ENCODE data around the gene CYP4F11.
"Not testable (repeated sequence)": the region's sequence is repeated elsewhere in the genome, so short reads cannot be mapped to it uniquely, and the experiment has no call there.

CYP4F11 gene

GRCh38 chr19:15934332-15935078 is at the start of gene CYP4F11:
CYP4F11 (minus strand) TSS chr19:15934529; CDS start chr19:15934408, 121 bp downstream.
- DNase-seq (ENCODE audit: low spot score): peak; percentile 42

DNA sequence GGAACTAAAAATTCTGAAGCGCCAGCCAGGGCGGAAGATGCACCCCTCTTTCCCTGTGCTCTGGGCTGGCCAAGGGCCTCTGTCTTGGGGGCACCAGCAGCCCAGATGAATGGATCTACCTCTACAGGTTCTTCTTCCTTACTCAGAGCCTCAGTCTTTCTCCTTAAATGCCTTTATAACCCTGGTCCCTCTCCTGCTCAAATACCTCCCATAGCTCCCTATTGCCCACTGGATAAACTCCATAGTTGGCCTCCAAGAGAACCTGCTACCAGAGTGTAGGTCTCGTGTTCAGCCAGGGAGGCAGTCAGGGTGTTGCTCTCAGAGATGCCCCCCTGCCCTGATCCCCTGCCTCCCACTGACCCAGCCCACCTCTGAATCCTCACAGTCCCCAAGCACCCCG is 45.0 kb upstream of the CYP4F11 start:
- no peak for DNase-seq (ENCODE audit: low spot score)

- DNase-seq (ENCODE audit: low spot score): no peak
Measured at GRCh38 chr19:15977690-15978089, 43.4 kb upstream of the CYP4F11 start.

DNA sequence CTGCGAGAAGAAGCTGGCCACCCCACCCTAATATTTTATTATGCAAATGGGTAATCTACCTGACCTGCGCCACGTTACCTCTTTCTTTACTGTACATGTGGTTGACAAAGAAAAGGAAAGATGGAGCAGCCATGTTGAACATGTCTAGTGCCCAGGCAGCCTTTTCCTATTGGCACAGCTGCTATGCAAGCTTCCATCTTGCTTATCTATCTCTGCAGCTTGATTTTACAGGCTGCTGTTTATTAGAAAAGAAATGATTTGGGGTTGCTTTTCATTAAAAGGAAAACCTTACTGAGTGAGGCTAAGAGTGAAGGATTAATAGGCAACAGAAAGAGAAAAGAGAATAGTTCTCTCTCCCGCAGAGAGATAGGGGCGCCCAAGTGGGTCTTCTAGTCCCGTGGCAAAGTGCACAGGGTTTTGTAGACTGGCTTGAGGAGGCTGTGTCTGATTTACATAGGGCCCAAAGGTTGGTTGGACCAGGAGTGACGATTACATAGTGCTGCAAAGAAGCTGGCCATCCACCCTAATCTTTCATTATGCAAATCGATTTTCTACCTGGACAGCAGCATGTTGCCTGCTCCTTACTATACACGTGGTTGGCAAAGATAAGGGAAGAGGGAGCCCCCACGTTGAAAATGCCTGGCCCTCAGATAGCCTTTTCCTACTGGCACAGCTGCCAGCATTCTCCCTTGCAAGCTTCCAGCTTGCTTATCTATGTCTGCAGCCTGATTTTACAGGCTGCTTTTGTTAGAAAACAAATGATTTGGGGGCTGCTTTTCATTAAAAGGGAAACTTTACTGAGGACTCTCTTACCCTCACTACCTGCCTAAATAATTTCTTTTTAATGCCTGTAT is 42.7 kb upstream of the CYP4F11 start:
- DNase-seq (ENCODE audit: low spot score): no peak

DNA sequence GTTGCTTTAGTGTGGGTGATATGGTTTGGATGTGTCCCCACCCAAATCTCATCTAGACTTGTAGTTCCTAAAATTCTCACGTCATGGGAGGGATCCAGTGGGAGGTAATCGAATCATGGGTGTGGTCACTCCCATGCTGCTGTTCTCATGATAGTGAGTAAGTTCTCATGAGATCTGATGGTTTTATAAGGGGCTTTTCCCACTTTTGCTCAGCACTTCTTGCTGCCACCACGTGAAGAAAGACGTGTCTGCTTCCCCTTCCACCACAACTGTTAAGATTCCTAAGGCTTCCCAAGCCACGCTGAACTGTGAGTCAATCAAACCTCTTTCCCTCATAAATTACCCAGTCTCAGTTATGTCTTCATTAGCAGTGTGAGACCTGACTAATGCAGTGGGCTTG is 40.5 kb upstream of the CYP4F11 start:
- no peak for DNase-seq (ENCODE audit: low spot score)

- DNase-seq (ENCODE audit: low spot score): not testable (repeated sequence)
Measured at GRCh38 chr19:15972043-15972442, 37.7 kb upstream of the CYP4F11 start.

DNA sequence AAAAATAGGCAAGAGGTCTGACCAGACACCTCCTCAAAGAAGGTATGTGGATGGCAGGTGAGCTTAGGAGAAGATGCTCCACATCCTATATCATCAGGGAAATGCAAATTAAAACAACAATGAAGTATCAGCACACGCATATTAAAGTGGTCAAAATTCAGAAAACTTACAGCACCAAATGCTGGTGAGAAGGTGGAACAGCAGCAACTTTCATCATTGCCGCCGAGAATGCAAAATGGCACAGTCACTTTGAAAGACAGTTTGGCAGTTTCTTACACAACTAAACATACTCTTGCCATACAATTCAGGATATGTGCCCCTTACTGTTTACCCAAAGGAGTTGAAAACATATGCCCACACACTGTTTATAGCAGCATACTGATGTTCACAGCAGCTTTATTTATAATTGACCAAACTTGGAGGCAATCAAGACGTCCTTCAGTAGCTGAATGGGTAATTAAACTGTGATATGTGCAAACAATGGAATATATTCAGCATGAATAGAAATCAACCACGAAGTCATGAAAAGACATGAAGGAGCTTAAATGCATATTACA is 37.0 kb upstream of the CYP4F11 start:
- no peak for DNase-seq (ENCODE audit: low spot score)

- DNase-seq (ENCODE audit: low spot score): no peak
Measured at GRCh38 chr19:15964231-15964630, 29.9 kb upstream of the CYP4F11 start.

DNA sequence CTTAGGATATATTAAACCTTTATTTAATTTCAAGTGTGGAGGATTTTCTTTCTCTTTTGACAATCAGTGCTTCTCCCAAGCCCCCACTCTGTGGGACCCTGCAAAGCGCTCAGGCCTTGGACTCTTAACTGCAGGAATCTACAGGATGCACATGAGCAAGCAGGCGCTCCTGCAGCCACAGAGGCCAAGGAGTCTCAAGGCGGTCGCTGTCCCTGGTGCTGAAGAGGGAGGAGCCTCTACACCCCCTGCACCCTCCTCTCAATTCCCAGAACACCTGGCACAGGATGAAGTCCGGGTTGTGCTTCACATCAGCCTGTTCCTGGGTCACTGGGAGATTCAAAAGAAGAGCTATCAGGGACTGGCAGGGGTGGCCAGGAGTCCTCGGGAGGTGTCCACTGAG is 28.0 kb upstream of the CYP4F11 start:
- DNase-seq (ENCODE audit: low spot score): no peak

- DNase-seq (ENCODE audit: low spot score): no peak
Measured at GRCh38 chr19:15954820-15955219, 20.5 kb upstream of the CYP4F11 start.

- DNase-seq (ENCODE audit: low spot score): no peak
Measured at GRCh38 chr19:15948223-15949058, 14.1 kb upstream of the CYP4F11 start, which contains the start of gene OR10H4. OR10H4 (plus strand) TSS chr19:15949008; CDS start chr19:15949008, 0 bp downstream.

DNA sequence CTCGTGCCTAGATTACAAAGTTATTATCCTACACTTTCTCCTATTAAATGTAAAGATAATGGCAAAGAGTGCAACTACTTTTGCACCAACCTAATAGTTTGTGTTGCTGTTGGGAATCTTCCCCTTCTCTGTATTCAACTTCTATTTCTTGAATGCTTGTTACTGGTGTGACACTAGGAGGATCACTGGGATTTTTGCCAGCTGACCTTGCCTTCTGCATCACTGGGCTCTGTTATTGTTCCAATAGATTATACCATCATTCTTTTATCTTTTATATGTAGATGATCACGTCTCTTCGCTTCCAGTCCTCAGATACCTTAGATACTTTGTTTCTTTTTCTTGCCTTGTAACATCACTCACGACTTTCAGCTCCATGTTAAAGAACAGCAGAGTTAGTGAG is 11.0 kb upstream of the CYP4F11 start:
- DNase-seq (ENCODE audit: low spot score): no peak

DNA sequence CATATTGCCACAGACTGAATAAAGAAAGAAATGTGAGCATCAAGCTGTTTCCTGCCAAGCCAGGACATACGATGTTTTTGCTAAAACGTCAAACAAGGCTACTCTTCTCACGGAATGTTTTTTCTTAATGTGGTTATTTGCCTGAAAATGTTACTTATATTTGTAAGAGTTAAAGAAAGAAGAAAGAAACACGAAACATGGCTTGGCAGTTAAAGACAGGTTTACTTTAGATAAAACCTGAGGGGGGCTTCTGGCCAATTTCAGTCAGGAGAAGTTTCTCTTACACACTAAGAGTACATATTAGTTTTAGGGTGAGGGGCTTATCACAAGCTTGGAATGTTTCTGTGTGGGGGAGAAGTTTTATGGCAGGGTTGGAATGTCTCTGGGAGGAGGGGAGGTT is 10.1 kb upstream of the CYP4F11 start:
- no peak for DNase-seq (ENCODE audit: low spot score)

DNA sequence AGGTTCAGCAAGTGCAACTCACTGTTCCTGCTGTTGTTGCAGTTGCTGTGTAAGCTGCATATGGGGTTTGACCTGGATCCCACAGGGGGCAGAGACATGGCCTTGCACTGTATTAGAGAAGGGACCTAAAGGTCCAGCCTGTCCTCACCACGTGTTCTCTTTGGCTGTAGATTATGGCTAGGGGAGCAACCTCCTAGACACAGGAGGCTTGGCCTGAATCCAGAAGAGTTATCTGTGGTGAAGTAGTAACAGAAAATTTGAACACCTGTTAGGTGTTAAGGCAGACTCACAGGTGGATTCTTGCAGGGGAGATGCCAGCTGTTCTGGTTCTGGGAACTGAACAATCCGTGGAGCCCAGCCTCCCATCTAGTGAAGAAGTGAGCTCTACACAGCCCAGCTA is 3.4 kb upstream of the CYP4F11 start:
- no peak for DNase-seq (ENCODE audit: low spot score)

DNA sequence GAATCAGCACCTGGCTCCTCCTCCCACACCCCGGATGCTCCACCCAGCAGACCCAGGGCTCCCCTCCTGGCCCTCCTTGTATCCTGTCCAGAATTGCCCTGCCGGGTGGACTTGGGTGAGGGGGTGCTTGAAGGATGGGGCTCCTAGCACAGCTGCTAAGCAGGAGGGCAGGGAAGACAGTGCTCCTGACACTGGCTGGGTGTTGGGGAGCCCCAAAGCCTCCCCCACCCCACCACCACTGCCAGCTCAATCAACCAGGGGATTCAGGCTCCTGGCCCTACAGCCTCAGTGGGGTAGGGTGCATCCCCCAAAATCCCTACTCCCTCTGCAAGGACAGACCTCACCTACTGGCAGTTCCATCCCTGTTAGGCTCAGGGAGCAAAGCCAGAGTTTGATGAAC is 2.6 kb upstream of the CYP4F11 start:
- no peak for DNase-seq (ENCODE audit: low spot score)

GRCh38 chr19:15936173-15936572 is 1.8 kb upstream of the CYP4F11 start:
- DNase-seq (ENCODE audit: low spot score): no peak

- DNase-seq (ENCODE audit: low spot score): peak; percentile 13
Measured at GRCh38 chr19:15935167-15935702, 906 bp upstream of the CYP4F11 start.

DNA sequence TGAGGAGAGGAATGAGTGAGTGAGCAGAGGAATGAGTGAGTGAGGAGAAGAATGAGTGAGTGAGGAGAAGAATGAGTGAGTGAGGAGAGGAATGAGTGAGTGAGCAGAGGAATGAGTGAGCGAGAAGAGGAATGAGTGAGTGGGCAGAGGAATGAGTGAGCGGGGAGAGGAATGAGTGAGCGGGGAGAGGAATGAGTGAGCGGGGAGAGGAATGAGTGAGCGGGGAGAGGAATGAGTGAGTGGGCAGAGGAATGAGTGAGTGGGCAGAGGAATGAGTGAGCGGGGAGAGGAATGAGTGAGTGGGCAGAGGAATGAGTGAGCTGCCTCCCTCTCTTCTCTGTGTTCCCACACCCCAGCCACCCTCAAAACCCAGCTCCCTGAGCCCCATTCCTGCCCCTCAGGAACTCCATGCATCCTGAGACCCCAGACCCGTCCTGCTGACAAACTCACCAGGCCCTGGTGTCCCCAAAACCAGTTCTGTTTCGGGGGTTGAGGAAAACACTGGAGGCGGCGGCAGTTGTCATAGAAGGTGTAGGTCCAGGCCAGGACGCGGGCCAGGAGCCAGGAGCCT is 483 bp downstream of the CYP4F11 start:
- not testable (repeated sequence) for DNase-seq (ENCODE audit: low spot score)

GRCh38 chr19:15928321-15928720 is 6.0 kb downstream of the CYP4F11 start:
- DNase-seq (ENCODE audit: low spot score): no peak

DNA sequence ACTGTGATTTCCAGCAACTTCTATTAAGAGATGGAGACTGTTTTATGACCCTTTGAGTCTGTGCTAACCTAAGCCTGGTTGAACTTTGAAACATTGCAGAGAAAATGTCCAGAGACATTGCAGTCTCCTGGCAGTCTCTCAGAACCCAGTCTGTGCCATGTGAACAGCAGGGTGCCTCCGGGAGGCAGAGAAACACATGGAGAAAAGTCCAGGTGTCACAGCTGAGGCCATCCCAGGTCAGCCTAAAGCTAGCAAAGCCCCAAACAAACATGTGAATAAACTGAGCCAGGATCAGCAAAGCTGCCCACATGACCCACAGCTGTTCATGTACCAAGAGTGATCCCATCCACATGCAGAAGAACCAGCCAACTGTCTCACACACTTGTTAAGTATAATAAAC is 7.8 kb downstream of the CYP4F11 start:
- no peak for DNase-seq (ENCODE audit: low spot score)

GRCh38 chr19:15923702-15924101 is 10.6 kb downstream of the CYP4F11 start:
- DNase-seq (ENCODE audit: low spot score): no peak

All from iPS-NIHi11 (cell line).